ENCODE data around the gene ME3. TPM values are rescaled to one million over a fixed set of nuclear protein-coding genes. Genes with fewer than 3 reads are reported as not detected.

ME3 gene
- total RNA-seq, 1 experiment from 2014 or later, result 1.8 TPM

- TF ChIP-seq PRRX2 (CRISPR knock-in tag; IDR thresholded peaks at IDR 0.05), result no peak
Observed at GRCh38 chr11:86488553-86488952, 183.9 kb downstream of the ME3 start (continued).

- H3K27ac Mint-ChIP-seq, result no peak overlapping the region
- H3K4me3 Mint-ChIP-seq, result no peak overlapping the region
- TF ChIP-seq TCF7 (CRISPR knock-in tag; IDR thresholded peaks at IDR 0.05; ENCODE audit: low read depth) (no peak), NFYB (CRISPR knock-in tag; conservative IDR thresholded peaks at IDR 0.05; ENCODE audit: low read depth) (no peak), KAT7 (CRISPR knock-in tag; IDR thresholded peaks at IDR 0.05; ENCODE audit: borderline replicate concordance) (no peak), TEAD4 (CRISPR knock-in tag; IDR thresholded peaks at IDR 0.05) (no peak), ZNF138 (CRISPR knock-in tag; conservative IDR thresholded peaks at IDR 0.05) (no peak), GTF2I (CRISPR knock-in tag; conservative IDR thresholded peaks at IDR 0.05) (no peak), E2F1 (CRISPR knock-in tag; IDR thresholded peaks at IDR 0.05) (no peak), NR1H2 (CRISPR knock-in tag; IDR thresholded peaks at IDR 0.05) (no peak), SOX15 (CRISPR knock-in tag; IDR thresholded peaks at IDR 0.05) (no peak), CTCF (IDR thresholded peaks at IDR 0.05) (no peak), PRRX2 (CRISPR knock-in tag; IDR thresholded peaks at IDR 0.05) (no peak), JUN (CRISPR knock-in tag; IDR thresholded peaks at IDR 0.05) (no peak), NFE2L1 (CRISPR knock-in tag; IDR thresholded peaks at IDR 0.05) (no peak), FOXJ3 (CRISPR knock-in tag; IDR thresholded peaks at IDR 0.05; ENCODE audit: borderline replicate concordance) (no peak), NR3C1 (CRISPR knock-in tag; conservative IDR thresholded peaks at IDR 0.05; ENCODE audit: low read depth) (no peak), IRF2 (CRISPR knock-in tag; IDR thresholded peaks at IDR 0.05; ENCODE audit: borderline replicate concordance, low read depth) (no peak), ZNF219 (CRISPR knock-in tag; IDR thresholded peaks at IDR 0.05; ENCODE audit: borderline replicate concordance) (no peak), NR2C2 (CRISPR knock-in tag; IDR thresholded peaks at IDR 0.05) (no peak)
Observed at GRCh38 chr11:86487671-86488070, 184.7 kb downstream of the ME3 start.

GRCh38 chr11:86486261-86487030 is 186.0 kb downstream of the ME3 start:
- no peak overlapping the region for H3K27ac Mint-ChIP-seq
- H3K4me3 Mint-ChIP-seq, result no peak overlapping the region
- H3K36me3 Mint-ChIP-seq, result no peaks in the 10 kb centered on the region
- ChIA-PET POLR2A (no interaction called here), CTCF (no interaction called here)
- no peaks in the 10 kb centered on the region for H3K9me3 Mint-ChIP-seq
- ATAC-seq (no peak), DNase-seq (ENCODE audit: low spot score) (no peak)
- H3K27me3 Mint-ChIP-seq (ENCODE audit: low read depth), result no peaks in the 10 kb centered on the region
- no peaks in the 10 kb centered on the region for H3K4me1 Mint-ChIP-seq
- no peak for TF ChIP-seq STAT6 (CRISPR knock-in tag; conservative IDR thresholded peaks at IDR 0.05; ENCODE audit: low read depth)
- TF ChIP-seq OVOL2 (CRISPR knock-in tag; IDR thresholded peaks at IDR 0.05; ENCODE audit: borderline replicate concordance), result no peak
- TF ChIP-seq ATF3 (CRISPR knock-in tag; conservative IDR thresholded peaks at IDR 0.05), result no peak
- no peak for TF ChIP-seq FOXK1 (CRISPR knock-in tag; IDR thresholded peaks at IDR 0.05)
- no peak for TF ChIP-seq JAZF1 (CRISPR knock-in tag; IDR thresholded peaks at IDR 0.05)
- no peak for TF ChIP-seq NR3C1 (CRISPR knock-in tag; conservative IDR thresholded peaks at IDR 0.05; ENCODE audit: low read depth)
- TF ChIP-seq HMGA2 (CRISPR knock-in tag; IDR thresholded peaks at IDR 0.05), result no peak

More at GRCh38 chr11:86487671-86488070, 184.7 kb downstream of the ME3 start:
- no peak; the same call in 1 of the 2 replicates for ATAC-seq
- Mint-ChIP-seq H3K4me1 (no peaks in the 10 kb centered on the region), H3K36me3 (no peaks in the 10 kb centered on the region), H3K9me3 (no peaks in the 10 kb centered on the region), H3K27me3 (ENCODE audit: low read depth) (no peaks in the 10 kb centered on the region)
- no peak for DNase-seq (ENCODE audit: low spot score)
- ChIA-PET CTCF (no interaction called here), POLR2A (no interaction called here)
